ENCODE data around the gene CCM2. TPM values are rescaled to one million over a fixed set of nuclear protein-coding genes. Genes with fewer than 3 reads are reported as not detected.
A peak's percentile ranks its signal among the peaks of the same experiment; 100 is the strongest.

Gene CCM2
- total RNA-seq, 1 donor from 2014 or later = 62.0 TPM

DNA sequence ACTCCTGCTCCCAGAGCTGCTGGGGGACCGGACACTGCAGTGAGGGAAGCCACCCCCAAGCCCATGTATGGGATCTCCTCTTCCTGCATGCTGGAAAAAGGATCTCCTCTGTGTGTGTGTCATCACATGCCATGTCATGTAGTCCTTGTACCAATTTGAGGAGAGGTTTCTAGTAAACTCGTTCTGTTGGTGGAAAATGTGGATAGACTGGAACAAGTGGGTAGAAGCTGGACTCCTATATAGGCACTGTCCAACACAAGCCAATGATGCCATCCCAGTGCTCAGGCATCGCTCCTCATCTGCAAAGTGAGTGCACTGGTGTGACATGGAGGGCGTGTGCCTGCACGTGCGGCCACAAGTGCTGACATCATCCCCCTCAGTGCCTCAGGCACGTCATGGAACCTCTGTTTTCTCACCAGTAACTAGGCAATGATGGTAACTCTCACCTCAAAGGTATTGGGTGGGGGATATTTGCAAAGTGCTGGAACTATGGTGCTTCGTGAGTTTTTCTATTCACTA is 40.5 kb upstream of the CCM2 start:
- Mint-ChIP-seq H3K36me3 (ENCODE audit: low read depth, unreplicated experiment) (no peaks in the 10 kb centered on the region), H3K9me3 (ENCODE audit: unreplicated experiment) (peaks cover 2% of the 10 kb centered on the region), H3K4me1 (ENCODE audit: low read depth, unreplicated experiment) (peaks cover 7% of the 10 kb centered on the region), H3K27me3 (ENCODE audit: low read depth, unreplicated experiment) (peaks cover 26% of the 10 kb centered on the region), H3K4me3 (ENCODE audit: unreplicated experiment) (no peak overlapping the region), H3K27ac (ENCODE audit: unreplicated experiment) (no peak overlapping the region)
- Histone ChIP-seq H3K4me1 (ENCODE audit: insufficient read depth, low read length) (peaks cover 6% of the 10 kb centered on the region), H3K9me3 (ENCODE audit: insufficient read depth, low read depth, low read length) (no peaks in the 10 kb centered on the region), H3K9ac (ENCODE audit: low read length) (no peak overlapping the region), H4K20me1 (ENCODE audit: insufficient read depth, low read length) (no peaks in the 10 kb centered on the region), H3K4me2 (ENCODE audit: low read length) (no peak overlapping the region), H3K27ac (ENCODE audit: low read depth, low read length) (no peak overlapping the region), H3K79me2 (ENCODE audit: insufficient read depth, low read length) (no peaks in the 10 kb centered on the region), H3K36me3 (ENCODE audit: insufficient read depth, low read length) (no peaks in the 10 kb centered on the region), H3K4me3 (ENCODE audit: insufficient read depth, low read depth, low read length) (no peak overlapping the region), H3K27me3 (ENCODE audit: insufficient read depth, low read length) (no peaks in the 10 kb centered on the region), H2AFZ (ENCODE audit: low read depth, low read length) (no peak overlapping the region)
- TF ChIP-seq, protein P1, sequence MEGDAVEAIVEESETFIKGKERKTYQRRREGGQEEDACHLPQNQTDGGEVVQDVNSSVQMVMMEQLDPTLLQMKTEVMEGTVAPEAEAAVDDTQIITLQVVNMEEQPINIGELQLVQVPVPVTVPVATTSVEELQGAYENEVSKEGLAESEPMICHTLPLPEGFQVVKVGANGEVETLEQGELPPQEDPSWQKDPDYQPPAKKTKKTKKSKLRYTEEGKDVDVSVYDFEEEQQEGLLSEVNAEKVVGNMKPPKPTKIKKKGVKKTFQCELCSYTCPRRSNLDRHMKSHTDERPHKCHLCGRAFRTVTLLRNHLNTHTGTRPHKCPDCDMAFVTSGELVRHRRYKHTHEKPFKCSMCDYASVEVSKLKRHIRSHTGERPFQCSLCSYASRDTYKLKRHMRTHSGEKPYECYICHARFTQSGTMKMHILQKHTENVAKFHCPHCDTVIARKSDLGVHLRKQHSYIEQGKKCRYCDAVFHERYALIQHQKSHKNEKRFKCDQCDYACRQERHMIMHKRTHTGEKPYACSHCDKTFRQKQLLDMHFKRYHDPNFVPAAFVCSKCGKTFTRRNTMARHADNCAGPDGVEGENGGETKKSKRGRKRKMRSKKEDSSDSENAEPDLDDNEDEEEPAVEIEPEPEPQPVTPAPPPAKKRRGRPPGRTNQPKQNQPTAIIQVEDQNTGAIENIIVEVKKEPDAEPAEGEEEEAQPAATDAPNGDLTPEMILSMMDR (IDR thresholded peaks at IDR 0.05; ENCODE audit: insufficient read depth, low read depth, low read length) = no peak
- TF ChIP-seq EZH2 (IDR thresholded peaks at IDR 0.05; ENCODE audit: insufficient read depth, low read length) = no peak
- DNase-seq (ENCODE audit: low read depth) = no peak
- FAIRE-seq = no peak

DNA sequence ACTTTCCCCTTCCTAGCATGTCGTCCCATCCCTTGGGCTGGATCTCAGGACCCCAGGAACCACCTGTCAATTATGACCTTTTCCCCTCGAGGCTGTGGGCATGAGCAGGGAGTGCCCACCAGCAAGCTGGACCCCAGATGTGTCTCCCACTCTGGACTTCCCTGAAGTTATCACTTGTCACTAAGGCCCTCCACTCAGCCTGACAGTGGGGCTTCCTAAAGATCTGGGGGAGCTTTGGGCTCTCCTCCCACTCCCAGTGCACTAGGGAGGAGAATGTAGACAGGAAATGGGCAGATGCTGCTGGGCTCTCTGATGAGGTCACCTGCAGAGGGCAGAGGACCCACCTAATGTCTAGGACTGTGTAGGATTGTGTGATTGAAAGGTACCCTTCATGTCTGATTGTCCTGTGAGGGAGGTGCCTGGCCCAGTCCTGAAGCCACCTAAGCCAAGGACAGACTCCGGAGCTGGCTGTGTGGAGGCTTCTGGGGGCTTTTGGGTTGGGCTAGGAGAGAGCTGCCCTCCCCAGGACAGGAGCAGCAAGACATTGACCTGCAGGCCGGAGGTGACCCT is 39.9 kb upstream of the CCM2 start:
- peaks cover 6% of the 10 kb centered on the region for H3K4me1 ChIP-seq (ENCODE audit: insufficient read depth, low read length)
- H2AFZ ChIP-seq (ENCODE audit: low read depth, low read length) = no peak overlapping the region
- no peak overlapping the region for H3K4me2 ChIP-seq (ENCODE audit: low read length)
- H4K20me1 ChIP-seq (ENCODE audit: insufficient read depth, low read length) = no peaks in the 10 kb centered on the region
- H3K9ac ChIP-seq (ENCODE audit: low read length) = no peak overlapping the region
- no peak overlapping the region for H3K4me3 ChIP-seq (ENCODE audit: insufficient read depth, low read depth, low read length)
- no peaks in the 10 kb centered on the region for H3K36me3 Mint-ChIP-seq (ENCODE audit: low read depth, unreplicated experiment)
- no peak overlapping the region for H3K4me3 Mint-ChIP-seq (ENCODE audit: unreplicated experiment)
- H3K79me2 ChIP-seq (ENCODE audit: insufficient read depth, low read length) = no peaks in the 10 kb centered on the region
- H3K27me3 Mint-ChIP-seq (ENCODE audit: low read depth, unreplicated experiment) = peaks cover 27% of the 10 kb centered on the region
- no peak for TF ChIP-seq EZH2 (IDR thresholded peaks at IDR 0.05; ENCODE audit: insufficient read depth, low read length)
- TF ChIP-seq, protein P1 (IDR thresholded peaks at IDR 0.05; ENCODE audit: insufficient read depth, low read depth, low read length) = no peak
- peaks cover 4% of the 10 kb centered on the region for H3K4me1 Mint-ChIP-seq (ENCODE audit: low read depth, unreplicated experiment)
- H3K9me3 Mint-ChIP-seq (ENCODE audit: unreplicated experiment) = no peaks in the 10 kb centered on the region
- FAIRE-seq = no peak
- H3K36me3 ChIP-seq (ENCODE audit: insufficient read depth, low read length) = no peaks in the 10 kb centered on the region
- no peaks in the 10 kb centered on the region for H3K9me3 ChIP-seq (ENCODE audit: insufficient read depth, low read depth, low read length)
- no peaks in the 10 kb centered on the region for H3K27me3 ChIP-seq (ENCODE audit: insufficient read depth, low read length)
- H3K27ac ChIP-seq (ENCODE audit: low read depth, low read length) = no peak overlapping the region
- no peak for DNase-seq (ENCODE audit: low read depth)
- H3K27ac Mint-ChIP-seq (ENCODE audit: unreplicated experiment) = peak overlapping the region; percentile 59

DNA sequence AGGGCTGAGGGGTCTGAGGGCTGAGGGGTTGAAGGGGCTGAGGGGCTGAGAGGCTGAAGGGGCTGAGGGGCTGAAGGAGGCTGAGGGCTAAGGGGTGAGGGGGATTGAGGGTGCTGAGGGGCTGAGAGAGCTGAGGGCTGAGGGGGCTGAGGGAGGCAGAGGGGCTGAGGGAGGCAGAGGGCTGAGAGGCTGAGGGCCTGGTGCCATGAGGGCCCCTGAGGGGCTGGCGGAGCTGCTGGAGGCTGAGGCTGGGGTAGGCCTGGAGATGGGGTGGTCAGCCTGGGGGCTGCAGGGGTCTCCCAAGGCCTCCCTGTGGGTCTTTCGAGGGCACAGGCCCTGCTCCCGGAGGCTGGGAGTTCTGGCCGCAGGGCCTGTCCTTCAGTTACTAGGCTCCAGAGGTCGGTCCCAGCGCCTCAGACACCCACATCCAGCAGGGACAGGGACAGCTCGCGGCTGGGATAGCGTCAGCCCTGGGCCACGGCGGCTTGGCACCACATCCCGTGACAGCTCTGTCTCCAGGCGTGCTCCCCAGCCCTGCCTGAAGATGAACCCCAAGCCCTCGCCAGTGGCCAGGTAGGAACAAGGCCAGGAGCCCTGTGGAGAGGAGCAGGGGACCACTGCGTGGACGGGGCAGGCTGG is 38.0 kb upstream of the CCM2 start:
- no peak overlapping the region for H3K27ac ChIP-seq (ENCODE audit: low read depth, low read length)
- peak overlapping the region; percentile 85 for H3K4me2 ChIP-seq (ENCODE audit: low read length)
- H3K4me3 ChIP-seq (ENCODE audit: insufficient read depth, low read depth, low read length) = peak overlapping the region; percentile 28
- Mint-ChIP-seq H3K9me3 (ENCODE audit: unreplicated experiment) (no peaks in the 10 kb centered on the region), H3K27ac (ENCODE audit: unreplicated experiment) (no peak overlapping the region), H3K4me3 (ENCODE audit: unreplicated experiment) (no peak overlapping the region), H3K4me1 (ENCODE audit: low read depth, unreplicated experiment) (no peaks in the 10 kb centered on the region), H3K27me3 (ENCODE audit: low read depth, unreplicated experiment) (peaks cover 33% of the 10 kb centered on the region), H3K36me3 (ENCODE audit: low read depth, unreplicated experiment) (no peaks in the 10 kb centered on the region)
- no peak for FAIRE-seq
- H3K9ac ChIP-seq (ENCODE audit: low read length) = peak overlapping the region; percentile 27
- H4K20me1 ChIP-seq (ENCODE audit: insufficient read depth, low read length) = no peaks in the 10 kb centered on the region
- no peaks in the 10 kb centered on the region for H3K27me3 ChIP-seq (ENCODE audit: insufficient read depth, low read length)
- no peak for DNase-seq (ENCODE audit: low read depth)
- TF ChIP-seq, protein P1 (IDR thresholded peaks at IDR 0.05; ENCODE audit: insufficient read depth, low read depth, low read length) = no peak
- no peaks in the 10 kb centered on the region for H3K9me3 ChIP-seq (ENCODE audit: insufficient read depth, low read depth, low read length)
- H3K4me1 ChIP-seq (ENCODE audit: insufficient read depth, low read length) = peaks cover 6% of the 10 kb centered on the region
- no peaks in the 10 kb centered on the region for H3K36me3 ChIP-seq (ENCODE audit: insufficient read depth, low read length)
- H3K79me2 ChIP-seq (ENCODE audit: insufficient read depth, low read length) = no peaks in the 10 kb centered on the region
- peak overlapping the region; percentile 92 for H2AFZ ChIP-seq (ENCODE audit: low read depth, low read length)

Data from astrocyte (in vitro differentiated cells and primary cell).